BLaER1 (cell line): ENCODE data around the gene CXCL8.

Experiments
- H3K27ac ChIP-seq: shearing (Covaris generic); formaldehyde crosslinking; 2 replicates; pipeline ENCODE4 v1.8.1; 2022
- H3K27me3 ChIP-seq: shearing (Covaris generic); formaldehyde crosslinking; 2 replicates; pipeline ENCODE4 v1.8.1; 2022
- H3K36me3 ChIP-seq: shearing (Covaris generic); formaldehyde crosslinking; 2 replicates; pipeline ENCODE4 v1.8.1; 2022
- H3K4me1 ChIP-seq: shearing (Covaris generic); formaldehyde crosslinking; 2 replicates; pipeline ENCODE4 v1.8.1; 2022
- H3K4me2 ChIP-seq: shearing (Covaris generic); formaldehyde crosslinking; 2 replicates; pipeline ENCODE4 v1.8.1; 2022
- H3K4me3 ChIP-seq: shearing (Covaris generic); formaldehyde crosslinking; 2 replicates; pipeline ENCODE4 v1.8.1; 2022
- H3K9ac ChIP-seq: shearing (Covaris generic); formaldehyde crosslinking; 2 replicates; pipeline ENCODE4 v1.8.1; 2022
- H3K9me3 ChIP-seq: shearing (Covaris generic); formaldehyde crosslinking; 2 replicates; pipeline ENCODE4 v1.8.1; 2022
- H4K20me1 ChIP-seq: shearing (Covaris generic); formaldehyde crosslinking; 2 replicates; pipeline ENCODE4 v1.8.1; 2022
- Cebpa-rat ChIP-seq: shearing (Covaris generic); IDR thresholded peaks from 2 replicates; pipeline ENCODE4 v1.8.1; 2022

The CXCL8 gene

DNA sequence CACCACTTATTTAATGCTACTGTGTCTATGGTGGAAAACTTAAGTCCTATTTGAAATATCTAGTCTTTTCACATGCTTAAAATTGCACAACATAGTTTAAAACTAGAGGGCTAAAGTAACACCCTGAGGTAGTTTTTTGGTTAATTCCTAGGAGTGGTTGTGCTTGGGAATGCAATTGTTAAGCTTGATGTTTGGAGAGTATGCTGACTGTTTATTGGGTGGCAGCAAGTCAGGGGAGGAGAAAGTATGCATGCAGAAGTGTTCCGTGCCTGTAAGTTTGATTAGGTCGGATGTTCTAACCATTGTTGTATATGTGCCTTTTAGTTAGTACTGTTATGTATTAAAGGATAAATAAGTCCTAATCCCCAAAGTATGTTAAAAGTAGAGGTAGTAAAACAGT, 40.5 kb downstream of the CXCL8 start:
- H3K27ac ChIP-seq, result no peak overlapping the region
- no peak overlapping the region for H3K9ac ChIP-seq
- H3K4me3 ChIP-seq, result no peak overlapping the region
- H3K27me3 ChIP-seq, result no peaks in the 10 kb centered on the region
- H3K9me3 ChIP-seq, result no peaks in the 10 kb centered on the region
- H3K4me1 ChIP-seq, result no peaks in the 10 kb centered on the region
- no peak for TF ChIP-seq Cebpa-rat
- no peaks in the 10 kb centered on the region for H4K20me1 ChIP-seq
- H3K4me2 ChIP-seq, result no peak overlapping the region
- no peaks in the 10 kb centered on the region for H3K36me3 ChIP-seq

DNA sequence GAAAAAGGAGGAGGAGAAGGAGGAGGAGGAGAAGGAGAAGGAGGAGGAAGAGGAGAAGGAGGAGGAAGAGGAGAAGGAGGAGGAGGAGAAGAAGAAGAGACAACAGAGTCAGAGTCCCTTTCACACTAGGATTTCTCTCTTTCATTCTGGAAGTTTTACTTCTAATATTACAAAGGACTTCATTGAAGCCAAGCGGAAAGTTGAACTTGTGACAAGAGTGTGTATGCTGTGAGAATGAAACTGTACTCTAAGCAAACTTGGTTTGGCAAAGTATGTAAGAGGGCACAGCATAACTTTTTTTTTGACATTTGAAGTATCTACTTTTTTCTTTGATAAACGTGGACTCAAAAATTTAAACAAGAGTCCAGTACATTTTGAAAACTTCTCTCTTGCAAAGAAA, 48.0 kb downstream of the CXCL8 start:
- H3K4me2 ChIP-seq, result no peak overlapping the region
- no peaks in the 10 kb centered on the region for H3K9me3 ChIP-seq
- no peaks in the 10 kb centered on the region for H3K4me1 ChIP-seq
- TF ChIP-seq Cebpa-rat, result no peak
- H3K36me3 ChIP-seq, result no peaks in the 10 kb centered on the region
- no peak overlapping the region for H3K4me3 ChIP-seq
- no peaks in the 10 kb centered on the region for H3K27me3 ChIP-seq
- no peaks in the 10 kb centered on the region for H4K20me1 ChIP-seq
- no peak overlapping the region for H3K9ac ChIP-seq
- H3K27ac ChIP-seq, result no peak overlapping the region
